Measurements from ENCODE around the gene STIL.
"Not testable (repeated sequence)": the region's sequence is repeated elsewhere in the genome, so short reads cannot be mapped to it uniquely, and the experiment has no call there.

The STIL gene

DNA sequence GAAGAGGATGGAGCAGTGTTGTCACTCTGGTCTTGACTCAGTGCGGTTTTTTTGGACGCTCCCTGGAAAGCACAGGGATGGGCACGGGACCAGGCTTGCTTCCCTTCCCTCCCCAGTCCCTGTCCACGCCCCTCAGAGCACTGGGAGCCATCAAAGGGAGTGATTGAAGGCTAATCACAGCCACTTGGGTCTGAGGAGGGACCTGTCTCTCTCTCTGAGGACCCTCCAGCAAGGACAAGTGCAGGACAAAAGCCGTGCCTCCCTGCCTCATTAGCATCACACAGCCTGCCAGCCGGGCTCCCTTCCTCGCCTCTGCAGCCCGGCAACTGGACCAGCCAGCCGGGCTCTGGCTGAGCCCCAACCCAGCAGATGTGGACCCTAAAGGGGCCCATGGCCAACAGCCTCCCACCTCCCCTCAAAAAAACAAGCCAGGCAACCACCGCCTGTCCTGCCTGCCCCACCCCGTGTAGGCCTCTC, 105.5 kb downstream of the STIL start:
- Histone ChIP-seq H3K36me3 (ENCODE audit: insufficient read depth, low read length) (no peaks in the 10 kb centered on the region), H3K27me3 (ENCODE audit: insufficient read depth, low read length) (no peaks in the 10 kb centered on the region), H3K4me1 (ENCODE audit: insufficient read depth, low read length, severe bottlenecking) (no peaks in the 10 kb centered on the region), H2AFZ (ENCODE audit: low read length) (no peak overlapping the region), H3F3A (ENCODE audit: insufficient read depth, low read length) (no peaks in the 10 kb centered on the region), H3K4me3 (ENCODE audit: low read depth, low read length, poor library complexity, severe bottlenecking) (no peak overlapping the region), H3K9ac (ENCODE audit: low read length) (no peak overlapping the region), H3K27ac (ENCODE audit: low read depth, low read length, poor library complexity, severe bottlenecking) (no peak overlapping the region), H3K9me2 (ENCODE audit: low read depth, low read length) (no peaks in the 10 kb centered on the region), H3K79me2 (ENCODE audit: insufficient read depth, low read length) (no peaks in the 10 kb centered on the region), H3K4me2 (ENCODE audit: low read length) (no peak overlapping the region), H3K9me3 (ENCODE audit: low read length) (no peaks in the 10 kb centered on the region), H4K20me1 (ENCODE audit: insufficient read depth, low read length) (no peaks in the 10 kb centered on the region)
- TF ChIP-seq CTCF (IDR thresholded peaks at IDR 0.05; ENCODE audit: low read length) (no peak), EZH2 (IDR thresholded peaks at IDR 0.05; ENCODE audit: borderline replicate concordance, low read length) (no peak)

- H3K9me2 ChIP-seq (ENCODE audit: low read depth, low read length) = no peaks in the 10 kb centered on the region
- H3K4me1 ChIP-seq (ENCODE audit: insufficient read depth, low read length, severe bottlenecking) = no peaks in the 10 kb centered on the region
- no peak overlapping the region for H3K9ac ChIP-seq (ENCODE audit: low read length)
- H3K79me2 ChIP-seq (ENCODE audit: insufficient read depth, low read length) = no peaks in the 10 kb centered on the region
- H2AFZ ChIP-seq (ENCODE audit: low read length) = no peak overlapping the region
- H3K4me2 ChIP-seq (ENCODE audit: low read length) = no peak overlapping the region
- H3K36me3 ChIP-seq (ENCODE audit: insufficient read depth, low read length) = no peaks in the 10 kb centered on the region
- TF ChIP-seq CTCF (IDR thresholded peaks at IDR 0.05; ENCODE audit: low read length) = no peak
- no peak for TF ChIP-seq EZH2 (IDR thresholded peaks at IDR 0.05; ENCODE audit: borderline replicate concordance, low read length)
- no peak overlapping the region for H3K4me3 ChIP-seq (ENCODE audit: low read depth, low read length, poor library complexity, severe bottlenecking)
- 0 out of 2 replicates have a peak, but pooled peaks cover 2% of the 10 kb centered on the region for H3K9me3 ChIP-seq (ENCODE audit: low read length)
- H3K27ac ChIP-seq (ENCODE audit: low read depth, low read length, poor library complexity, severe bottlenecking) = no peak overlapping the region
- H3K27me3 ChIP-seq (ENCODE audit: insufficient read depth, low read length) = no peaks in the 10 kb centered on the region
- H3F3A ChIP-seq (ENCODE audit: insufficient read depth, low read length) = no peaks in the 10 kb centered on the region
- no peaks in the 10 kb centered on the region for H4K20me1 ChIP-seq (ENCODE audit: insufficient read depth, low read length)
These were observed 106.1 kb downstream of the STIL start for GRCh38 chr1:47207803-47208373.

- H3F3A ChIP-seq (ENCODE audit: insufficient read depth, low read length) = no peaks in the 10 kb centered on the region
- 0 out of 2 replicates have a peak, but pooled peaks cover 5% of the 10 kb centered on the region for H3K9me3 ChIP-seq (ENCODE audit: low read length)
- H3K36me3 ChIP-seq (ENCODE audit: insufficient read depth, low read length) = no peaks in the 10 kb centered on the region
- no peak overlapping the region for H3K27ac ChIP-seq (ENCODE audit: low read depth, low read length, poor library complexity, severe bottlenecking)
- H3K9me2 ChIP-seq (ENCODE audit: low read depth, low read length) = no peaks in the 10 kb centered on the region
- H4K20me1 ChIP-seq (ENCODE audit: insufficient read depth, low read length) = no peaks in the 10 kb centered on the region
- H3K4me1 ChIP-seq (ENCODE audit: insufficient read depth, low read length, severe bottlenecking) = no peaks in the 10 kb centered on the region
- TF ChIP-seq CTCF (IDR thresholded peaks at IDR 0.05; ENCODE audit: low read length) (no peak), EZH2 (IDR thresholded peaks at IDR 0.05; ENCODE audit: borderline replicate concordance, low read length) (no peak)
- no peaks in the 10 kb centered on the region; the same call in 1 of the 2 replicates for H3K27me3 ChIP-seq (ENCODE audit: insufficient read depth, low read length)
- no peak overlapping the region for H3K4me3 ChIP-seq (ENCODE audit: low read depth, low read length, poor library complexity, severe bottlenecking)
- no peak overlapping the region for H2AFZ ChIP-seq (ENCODE audit: low read length)
- no peaks in the 10 kb centered on the region for H3K79me2 ChIP-seq (ENCODE audit: insufficient read depth, low read length)
- no peak overlapping the region for H3K4me2 ChIP-seq (ENCODE audit: low read length)
- no peak overlapping the region for H3K9ac ChIP-seq (ENCODE audit: low read length)
These were observed 108.0 kb downstream of the STIL start for GRCh38 chr1:47205918-47206317.

- not testable (repeated sequence) for H3K27me3 ChIP-seq (ENCODE audit: insufficient read depth, low read length); H3K27ac ChIP-seq (ENCODE audit: low read depth, low read length, poor library complexity, severe bottlenecking); H3K9ac ChIP-seq (ENCODE audit: low read length); H3K36me3 ChIP-seq (ENCODE audit: insufficient read depth, low read length); H3K4me3 ChIP-seq (ENCODE audit: low read depth, low read length, poor library complexity, severe bottlenecking); H4K20me1 ChIP-seq (ENCODE audit: insufficient read depth, low read length); H2AFZ ChIP-seq (ENCODE audit: low read length); H3K4me1 ChIP-seq (ENCODE audit: insufficient read depth, low read length, severe bottlenecking); H3F3A ChIP-seq (ENCODE audit: insufficient read depth, low read length); H3K9me3 ChIP-seq (ENCODE audit: low read length); H3K79me2 ChIP-seq (ENCODE audit: insufficient read depth, low read length); H3K4me2 ChIP-seq (ENCODE audit: low read length); H3K9me2 ChIP-seq (ENCODE audit: low read depth, low read length)
These were observed 110.4 kb downstream of the STIL start for GRCh38 chr1:47203504-47203903.

All from OCI-LY1 (cell line).